ENCODE data around the gene MRPL37.
A peak's percentile ranks its signal among the peaks of the same experiment; 100 is the strongest.

The MRPL37 gene

DNA sequence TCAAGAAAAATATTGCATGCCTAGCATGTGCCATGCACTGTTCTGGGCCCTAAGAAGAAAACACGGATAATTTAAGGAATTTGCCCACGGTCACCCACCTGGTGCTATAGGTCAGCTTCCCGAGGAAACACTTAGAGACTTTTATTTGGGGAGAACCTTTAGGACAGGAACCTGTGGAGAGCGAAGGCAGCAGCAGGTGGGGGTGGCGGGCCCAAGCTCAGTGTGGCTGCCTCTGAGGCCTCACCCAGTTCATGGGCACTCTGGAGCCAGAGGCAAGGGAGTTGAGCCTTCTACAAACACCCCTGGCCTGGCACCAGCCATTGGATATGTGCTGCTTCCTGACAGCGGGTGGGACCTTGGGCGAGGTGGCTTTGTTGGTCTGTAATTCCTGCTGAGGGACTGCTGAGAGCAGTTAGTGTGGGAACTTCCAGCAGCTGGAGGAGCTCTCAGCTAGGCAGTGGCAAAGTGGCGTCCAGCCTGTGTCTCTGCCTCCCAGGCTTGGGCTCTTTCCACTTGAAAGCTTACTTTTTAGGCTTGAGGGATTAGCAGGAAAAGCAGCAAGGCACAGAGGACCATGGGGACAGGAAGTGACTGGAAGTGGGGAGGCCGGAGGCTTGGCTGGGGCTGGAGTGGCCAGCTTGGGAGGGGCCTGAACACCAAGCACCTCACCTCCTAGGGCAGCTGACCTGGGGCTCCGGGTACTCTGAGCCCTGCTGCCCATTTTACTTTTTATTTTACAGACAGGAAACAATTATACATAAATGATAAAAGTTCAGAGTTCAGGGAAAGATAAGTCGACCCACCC is 19.1 kb downstream of the MRPL37 start:
- Histone ChIP-seq H3K9ac (ENCODE audit: low read depth, low read length) (no peak overlapping the region), H3K27me3 (ENCODE audit: insufficient read depth, low read length, poor library complexity) (no peaks in the 10 kb centered on the region), H3K36me3 (ENCODE audit: insufficient read depth, low read length) (peaks cover 76% of the 10 kb centered on the region), H4K20me1 (ENCODE audit: insufficient read depth, low read length) (peaks cover 16% of the 10 kb centered on the region; the same call in 1 of the 2 replicates), H3K4me2 (ENCODE audit: insufficient read depth, low read length) (no peak overlapping the region), H3K27ac (ENCODE audit: low read length) (peak overlapping the region; percentile 33; the same call in 1 of the 2 replicates), H2AFZ (ENCODE audit: low read depth, low read length) (no peak overlapping the region), H3K4me3 (ENCODE audit: low read depth in 1 of 2, low read length in 2 of 2) (no peak overlapping the region), H3K9me3 (ENCODE audit: insufficient read depth, low read length, severe bottlenecking) (no peaks in the 10 kb centered on the region), H3K79me2 (ENCODE audit: insufficient read depth, low read length) (no peaks in the 10 kb centered on the region), H3K4me1 (ENCODE audit: insufficient read depth, low read length) (no peaks in the 10 kb centered on the region)
- ATAC-seq (ENCODE audit: insufficient read depth, low read depth) (no peak), DNase-seq (no peak)
- TF ChIP-seq, protein P1, sequence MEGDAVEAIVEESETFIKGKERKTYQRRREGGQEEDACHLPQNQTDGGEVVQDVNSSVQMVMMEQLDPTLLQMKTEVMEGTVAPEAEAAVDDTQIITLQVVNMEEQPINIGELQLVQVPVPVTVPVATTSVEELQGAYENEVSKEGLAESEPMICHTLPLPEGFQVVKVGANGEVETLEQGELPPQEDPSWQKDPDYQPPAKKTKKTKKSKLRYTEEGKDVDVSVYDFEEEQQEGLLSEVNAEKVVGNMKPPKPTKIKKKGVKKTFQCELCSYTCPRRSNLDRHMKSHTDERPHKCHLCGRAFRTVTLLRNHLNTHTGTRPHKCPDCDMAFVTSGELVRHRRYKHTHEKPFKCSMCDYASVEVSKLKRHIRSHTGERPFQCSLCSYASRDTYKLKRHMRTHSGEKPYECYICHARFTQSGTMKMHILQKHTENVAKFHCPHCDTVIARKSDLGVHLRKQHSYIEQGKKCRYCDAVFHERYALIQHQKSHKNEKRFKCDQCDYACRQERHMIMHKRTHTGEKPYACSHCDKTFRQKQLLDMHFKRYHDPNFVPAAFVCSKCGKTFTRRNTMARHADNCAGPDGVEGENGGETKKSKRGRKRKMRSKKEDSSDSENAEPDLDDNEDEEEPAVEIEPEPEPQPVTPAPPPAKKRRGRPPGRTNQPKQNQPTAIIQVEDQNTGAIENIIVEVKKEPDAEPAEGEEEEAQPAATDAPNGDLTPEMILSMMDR (IDR thresholded peaks at IDR 0.05; ENCODE audit: borderline replicate concordance, extremely low read depth, low read length, poor library complexity, severe bottlenecking) = no peak
- no peak for TF ChIP-seq EZH2 (IDR thresholded peaks at IDR 0.05; ENCODE audit: borderline replicate concordance, low read depth, low read length, severe bottlenecking)

DNA sequence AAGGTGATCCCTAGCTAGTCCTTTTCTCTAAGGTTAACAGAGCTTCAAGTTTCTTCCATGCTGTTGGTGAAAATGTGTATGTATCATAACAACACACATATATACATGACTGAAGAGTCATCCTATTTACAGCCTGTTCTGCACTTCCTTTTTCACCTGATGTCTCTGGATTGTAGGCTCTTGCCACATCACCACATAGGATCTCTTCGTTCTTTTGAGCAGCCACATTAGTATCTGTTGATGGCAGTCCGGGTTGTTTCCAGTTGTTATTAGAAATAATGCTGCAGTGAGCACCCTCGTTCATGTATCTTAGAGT is 19.7 kb downstream of the MRPL37 start:
- no peak overlapping the region for H3K4me3 ChIP-seq (ENCODE audit: low read depth in 1 of 2, low read length in 2 of 2)
- no peak for TF ChIP-seq EZH2 (IDR thresholded peaks at IDR 0.05; ENCODE audit: borderline replicate concordance, low read depth, low read length, severe bottlenecking)
- TF ChIP-seq, protein P1 (IDR thresholded peaks at IDR 0.05; ENCODE audit: borderline replicate concordance, extremely low read depth, low read length, poor library complexity, severe bottlenecking) = no peak
- no peak overlapping the region for H3K27ac ChIP-seq (ENCODE audit: low read length)
- no peak overlapping the region for H2AFZ ChIP-seq (ENCODE audit: low read depth, low read length)
- H3K9ac ChIP-seq (ENCODE audit: low read depth, low read length) = no peak overlapping the region
- no peak overlapping the region for H3K4me2 ChIP-seq (ENCODE audit: insufficient read depth, low read length)
- H3K4me1 ChIP-seq (ENCODE audit: insufficient read depth, low read length) = no peaks in the 10 kb centered on the region
- ATAC-seq (ENCODE audit: insufficient read depth, low read depth) = no peak
- H3K9me3 ChIP-seq (ENCODE audit: insufficient read depth, low read length, severe bottlenecking) = no peaks in the 10 kb centered on the region
- peaks cover 70% of the 10 kb centered on the region for H3K36me3 ChIP-seq (ENCODE audit: insufficient read depth, low read length)
- no peaks in the 10 kb centered on the region for H3K27me3 ChIP-seq (ENCODE audit: insufficient read depth, low read length, poor library complexity)
- H3K79me2 ChIP-seq (ENCODE audit: insufficient read depth, low read length) = no peaks in the 10 kb centered on the region
- peaks cover 12% of the 10 kb centered on the region; the same call in 1 of the 2 replicates for H4K20me1 ChIP-seq (ENCODE audit: insufficient read depth, low read length)
- no peak for DNase-seq

DNA sequence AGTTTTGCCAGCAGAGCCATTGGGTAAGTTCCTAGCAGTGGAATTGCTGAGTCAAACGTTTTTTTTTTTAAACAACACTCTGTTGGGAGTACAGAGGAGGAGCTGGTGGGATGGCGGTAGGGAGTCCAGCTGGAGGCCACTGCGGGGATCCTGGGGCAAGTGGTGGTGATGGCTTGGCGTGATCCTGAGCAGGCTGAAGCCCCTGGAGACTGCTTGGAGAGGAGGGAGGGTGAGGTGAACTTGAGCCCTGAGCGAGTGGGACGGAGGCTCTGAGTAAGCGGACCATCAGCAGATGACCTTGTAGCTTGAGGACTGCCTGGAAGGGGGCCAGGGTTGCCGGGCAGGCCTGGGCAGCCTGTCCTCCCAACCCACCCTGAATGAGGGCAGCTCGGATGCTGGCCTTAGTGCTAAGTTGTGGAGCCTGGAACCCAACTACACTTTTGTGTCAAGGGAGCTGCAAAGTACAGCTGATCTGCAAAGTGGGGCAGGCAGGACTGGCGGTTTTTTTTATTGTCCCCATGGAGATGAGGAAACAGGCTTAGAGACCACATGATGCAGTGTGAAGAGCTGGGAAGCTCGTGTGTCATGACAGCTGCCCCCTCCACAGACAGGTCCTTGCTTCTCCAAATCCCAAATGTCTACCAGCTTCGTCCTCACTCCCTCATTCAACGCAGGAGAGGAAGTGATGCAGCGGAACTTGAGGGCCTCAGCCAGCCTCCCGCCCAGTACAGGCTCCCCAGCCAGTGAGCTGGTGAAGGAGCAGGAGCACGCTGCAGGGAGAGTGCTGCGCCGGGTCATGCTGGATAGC is 20.2 kb downstream of the MRPL37 start:
- no peak for TF ChIP-seq EZH2 (IDR thresholded peaks at IDR 0.05; ENCODE audit: borderline replicate concordance, low read depth, low read length, severe bottlenecking)
- TF ChIP-seq, protein P1 (IDR thresholded peaks at IDR 0.05; ENCODE audit: borderline replicate concordance, extremely low read depth, low read length, poor library complexity, severe bottlenecking) = no peak
- DNase-seq = no peak
- Histone ChIP-seq H3K9ac (ENCODE audit: low read depth, low read length) (no peak overlapping the region), H3K4me3 (ENCODE audit: low read depth in 1 of 2, low read length in 2 of 2) (no peak overlapping the region), H3K36me3 (ENCODE audit: insufficient read depth, low read length) (peaks cover 68% of the 10 kb centered on the region), H2AFZ (ENCODE audit: low read depth, low read length) (no peak overlapping the region), H3K9me3 (ENCODE audit: insufficient read depth, low read length, severe bottlenecking) (no peaks in the 10 kb centered on the region), H3K4me2 (ENCODE audit: insufficient read depth, low read length) (no peak overlapping the region), H3K27me3 (ENCODE audit: insufficient read depth, low read length, poor library complexity) (no peaks in the 10 kb centered on the region), H4K20me1 (ENCODE audit: insufficient read depth, low read length) (peaks cover 12% of the 10 kb centered on the region; the same call in 1 of the 2 replicates), H3K27ac (ENCODE audit: low read length) (no peak overlapping the region), H3K4me1 (ENCODE audit: insufficient read depth, low read length) (no peaks in the 10 kb centered on the region), H3K79me2 (ENCODE audit: insufficient read depth, low read length) (no peaks in the 10 kb centered on the region)
- no peak for ATAC-seq (ENCODE audit: insufficient read depth, low read depth)
